Measurements from ENCODE around the gene CA12. TPM values are rescaled to one million over a fixed set of nuclear protein-coding genes. Genes with fewer than 3 reads are reported as not detected.

The CA12 gene
- total RNA-seq, 4 donors from 2014 or later, result 13.3 to 46.7 (median 17.5) TPM

GRCh38 chr15:63340353-63340752 lies 41.3 kb downstream of the CA12 start:
- no peaks in the 10 kb centered on the region for H3K27me3 ChIP-seq
- TF ChIP-seq POLR2AphosphoS5 (IDR thresholded peaks at IDR 0.05), result no peak
- TF ChIP-seq CTCF (IDR thresholded peaks at IDR 0.05), result no peak
- ATAC-seq, result no peak
- no peaks in the 10 kb centered on the region for H3K4me1 ChIP-seq
- no peak overlapping the region for H3K27ac ChIP-seq
- peaks cover 0 to 24% of the 10 kb centered on the region in 2 donors for H3K36me3 ChIP-seq
- no peak overlapping the region for H3K4me3 ChIP-seq
- H3K9me3 ChIP-seq, result no peaks in the 10 kb centered on the region
- WGBS, 2 donors (ENCODE audit: low coverage in 1 of 2), result 69 to 70% methylated on average over 2 to 6 of the region's 8 CpGs

GRCh38 chr15:63339836-63340235 lies 41.8 kb downstream of the CA12 start:
- no peak overlapping the region for H3K27ac ChIP-seq
- H3K4me3 ChIP-seq, result no peak overlapping the region
- H3K27me3 ChIP-seq, result no peaks in the 10 kb centered on the region
- no peak for TF ChIP-seq EP300 (IDR thresholded peaks at IDR 0.05)
- no peak for TF ChIP-seq CTCF (IDR thresholded peaks at IDR 0.05)
- TF ChIP-seq POLR2AphosphoS5 (IDR thresholded peaks at IDR 0.05), result no peak
- TF ChIP-seq POLR2A (IDR thresholded peaks at IDR 0.05), result no peak
- H3K36me3 ChIP-seq, result peaks cover 0 to 24% of the 10 kb centered on the region in 2 donors
- no peaks in the 10 kb centered on the region for H3K9me3 ChIP-seq
- 38 to 64% methylated on average over 1 of the region's 1 CpG for WGBS, 2 donors (ENCODE audit: low coverage in 1 of 2)
- no peak for ATAC-seq
- no peaks in the 10 kb centered on the region for H3K4me1 ChIP-seq

GRCh38 chr15:63339006-63339766 lies 42.5 kb downstream of the CA12 start:
- no peak overlapping the region for H3K27ac ChIP-seq
- no peak for ATAC-seq
- TF ChIP-seq POLR2AphosphoS5 (IDR thresholded peaks at IDR 0.05) (no peak), CTCF (IDR thresholded peaks at IDR 0.05) (no peak), EP300 (IDR thresholded peaks at IDR 0.05) (no peak), POLR2A (IDR thresholded peaks at IDR 0.05) (no peak)
- H3K27me3 ChIP-seq, result no peaks in the 10 kb centered on the region
- H3K9me3 ChIP-seq, result no peaks in the 10 kb centered on the region
- peaks cover 0 to 24% of the 10 kb centered on the region in 2 donors for H3K36me3 ChIP-seq
- H3K4me3 ChIP-seq, result no peak overlapping the region
- H3K4me1 ChIP-seq, result no peaks in the 10 kb centered on the region
- WGBS, 2 donors (ENCODE audit: low coverage in 1 of 2), result 85 to 100% methylated on average over 4 of the region's 10 CpGs

GRCh38 chr15:63338170-63338569 lies 43.5 kb downstream of the CA12 start:
- ATAC-seq, result no peak
- Histone ChIP-seq H3K4me3 (no peak overlapping the region), H3K36me3 (peaks cover 0 to 24% of the 10 kb centered on the region in 2 donors), H3K4me1 (no peaks in the 10 kb centered on the region), H3K27me3 (no peaks in the 10 kb centered on the region), H3K9me3 (no peaks in the 10 kb centered on the region), H3K27ac (no peak overlapping the region)
- no peak for TF ChIP-seq EP300 (IDR thresholded peaks at IDR 0.05)
- TF ChIP-seq POLR2A (IDR thresholded peaks at IDR 0.05), result no peak
- no peak for TF ChIP-seq CTCF (IDR thresholded peaks at IDR 0.05)
- no peak for TF ChIP-seq POLR2AphosphoS5 (IDR thresholded peaks at IDR 0.05)

- Histone ChIP-seq H3K4me1 (no peaks in the 10 kb centered on the region), H3K27me3 (no peaks in the 10 kb centered on the region), H3K27ac (no peak overlapping the region), H3K36me3 (peaks cover 0 to 24% of the 10 kb centered on the region in 2 donors), H3K9me3 (no peaks in the 10 kb centered on the region), H3K4me3 (no peak overlapping the region)
- ATAC-seq, result no peak
- no peak for TF ChIP-seq CTCF (IDR thresholded peaks at IDR 0.05)
- no peak for TF ChIP-seq EP300 (IDR thresholded peaks at IDR 0.05)
- no peak for TF ChIP-seq POLR2A (IDR thresholded peaks at IDR 0.05)
- TF ChIP-seq POLR2AphosphoS5 (IDR thresholded peaks at IDR 0.05), result no peak
- 96% methylated on average over 4 of the region's 4 CpGs for WGBS, 2 donors (ENCODE audit: low coverage in 1 of 2)
Observed at GRCh38 chr15:63337046-63337445, 44.6 kb downstream of the CA12 start.
